Caco-2 (cell line): ENCODE data around the gene RBM43. TPM values are rescaled to one million over a fixed set of nuclear protein-coding genes. Genes with fewer than 3 reads are reported as not detected.

Experiments
- BruUV-seq: library from RNA; stranded (reverse); fragments of 400-500 nt; replicated peaks from 2 replicates; lab custom pipeline; 2021; lab: Mats Ljungman, UMichigan
- CTCF ChIA-PET: fragments of 300-600 bp; sonication (Branson Sonifier 250); formaldehyde crosslinking; loops from one replicate; lab custom pipeline; 2022; ENCODE audit warnings: antibody characterized with exemption; lab: Charles Lee
- POLR2A ChIA-PET: fragments of 300-600 bp; sonication (Branson Sonifier 250); formaldehyde crosslinking; loops from one replicate; lab custom pipeline; 2022; ENCODE audit warnings: antibody characterized with exemption; lab: Charles Lee
- DNase-seq, 2 experiments: peaks; one replicate each; pipeline versions ENCODE4 v3.0.0 to v3.0.0-alpha.2; 2020 to 2022
- H3K27me3 ChIP-seq: replicated peaks from 2 replicates; pipeline ENCODE4 v1.6.0; 2011; ENCODE audit warnings: low read length; ENCODE audit not compliant: control insufficient read depth, insufficient read depth
- H3K36me3 ChIP-seq: 2 replicates; pipeline ENCODE4 v1.5.1; 2011; ENCODE audit warnings: low read length; ENCODE audit not compliant: control insufficient read depth, insufficient read depth
- H3K4me1 ChIP-seq: fragments of 250-450 bp; sonication (Bioruptor Pico); 2 replicates; pipeline ENCODE4 v1.5.1; 2020; ENCODE audit warnings: mild to moderate bottlenecking
- H3K4me3 ChIP-seq: 2 replicates; pipeline ENCODE4 v1.5.1; 2011; ENCODE audit warnings: low read depth, mild to moderate bottlenecking, control low read depth, low read length
- H3K9me3 ChIP-seq: fragments of 250-450 bp; sonication (Bioruptor Pico); 2 replicates; pipeline ENCODE4 v1.5.1; 2020; ENCODE audit warnings: mild to moderate bottlenecking, moderate library complexity
- H3K27ac Mint-ChIP-seq: one replicate; pipeline ENCODE4 v1.8.0; 2022; ENCODE audit warnings: mixed read lengths; ENCODE audit not compliant: unreplicated experiment
- H3K27me3 Mint-ChIP-seq: one replicate; pipeline ENCODE4 v1.8.0; 2022; ENCODE audit warnings: mixed read lengths; ENCODE audit not compliant: insufficient read depth, unreplicated experiment
- H3K36me3 Mint-ChIP-seq: one replicate; pipeline ENCODE4 v1.8.0; 2022; ENCODE audit warnings: mild to moderate bottlenecking, mixed read lengths; ENCODE audit not compliant: insufficient read depth, unreplicated experiment
- H3K4me1 Mint-ChIP-seq: one replicate; pipeline ENCODE4 v1.8.0; 2022; ENCODE audit warnings: low read depth, mixed read lengths; ENCODE audit not compliant: unreplicated experiment
- H3K4me3 Mint-ChIP-seq: one replicate; pipeline ENCODE4 v1.8.0; 2022; ENCODE audit warnings: mild to moderate bottlenecking, moderate library complexity, mixed read lengths; ENCODE audit not compliant: unreplicated experiment
- H3K9me3 Mint-ChIP-seq: one replicate; pipeline ENCODE4 v1.8.0; 2022; ENCODE audit warnings: mixed read lengths; ENCODE audit not compliant: unreplicated experiment
- CTCF ChIP-seq, 2 experiments: fragments of 200-600 bp in 1 of 2; IDR thresholded peaks; 1 replicate in 1 of 2; 2 replicates in 1 of 2; pipeline versions ENCODE4 v1.5.1 to v1.8.0; 2011 to 2022; ENCODE audit warnings: antibody characterized with exemption in 1 of 2, control low read depth in 1 of 2, inconsistent platforms in 1 of 2, low read depth in 1 of 2, low read length in 1 of 2, mild to moderate bottlenecking in 1 of 2, moderate library complexity in 1 of 2; ENCODE audit not compliant: insufficient read depth in 1 of 2, severe bottlenecking in 1 of 2, unreplicated experiment in 1 of 2
- intact Hi-C: fragments of 100-400 bp; cut with micrococcal nuclease; formaldehyde crosslinking; loops from one replicate; pipeline ENCODE4 v1.10.0; 2022; ENCODE audit not compliant: unreplicated experiment
- total RNA-seq: library from RNA; stranded (reverse); gene quantifications from 2 replicates; pipeline ENCODE4 v1.2.3, GENCODE V29; 2022

The RBM43 gene
- total RNA-seq, 1 experiment from 2014 or later: 1.4 TPM

GRCh38 chr2:151217343-151217742 lies 44.3 kb downstream of the RBM43 start:
- H3K27me3 Mint-ChIP-seq: peaks cover 6% of the 10 kb centered on the region
- Histone ChIP-seq H3K36me3 (no peaks in the 10 kb centered on the region), H3K27me3 (no peaks in the 10 kb centered on the region), H3K9me3 (no peaks in the 10 kb centered on the region), H3K4me3 (no peak overlapping the region), H3K4me1 (no peaks in the 10 kb centered on the region)
- H3K9me3 Mint-ChIP-seq: no peaks in the 10 kb centered on the region
- H3K4me1 Mint-ChIP-seq: no peaks in the 10 kb centered on the region
- no peak overlapping the region for H3K4me3 Mint-ChIP-seq
- ChIA-PET POLR2A (interaction anchor here (0.5 kb wide), 1 partner anchor 25 kb away, joined by 4 read pairs; no protein-coding TSS in a partner anchor), CTCF (no interaction called here)
- no peak overlapping the region for H3K27ac Mint-ChIP-seq
- no TSS peak for BruUV-seq
- intact Hi-C loops: no loop called here
- no peak for TF ChIP-seq CTCF (IDR thresholded peaks at IDR 0.05; ENCODE audit: insufficient read depth in 1 of 2, low read depth in 1 of 2, low read length in 1 of 2, severe bottlenecking in 1 of 2, unreplicated experiment in 1 of 2)
- H3K36me3 Mint-ChIP-seq: no peaks in the 10 kb centered on the region
- no peak for DNase-seq

- H3K27me3 Mint-ChIP-seq: peaks cover 10% of the 10 kb centered on the region
- Histone ChIP-seq H3K4me3 (no peak overlapping the region), H3K9me3 (no peaks in the 10 kb centered on the region), H3K4me1 (no peaks in the 10 kb centered on the region), H3K36me3 (no peaks in the 10 kb centered on the region), H3K27me3 (no peaks in the 10 kb centered on the region)
- DNase-seq: no peak
- intact Hi-C loops: no loop called here
- H3K36me3 Mint-ChIP-seq: no peaks in the 10 kb centered on the region
- no peaks in the 10 kb centered on the region for H3K4me1 Mint-ChIP-seq
- H3K9me3 Mint-ChIP-seq: no peaks in the 10 kb centered on the region
- no peak overlapping the region for H3K27ac Mint-ChIP-seq
- H3K4me3 Mint-ChIP-seq: no peak overlapping the region
- no peak for TF ChIP-seq CTCF (IDR thresholded peaks at IDR 0.05; ENCODE audit: insufficient read depth in 1 of 2, low read depth in 1 of 2, low read length in 1 of 2, severe bottlenecking in 1 of 2, unreplicated experiment in 1 of 2)
- POLR2A ChIA-PET: no interaction called here
- no TSS peak for BruUV-seq
- CTCF ChIA-PET: no interaction called here
Measured at GRCh38 chr2:151207100-151207499, 54.6 kb downstream of the RBM43 start.

- Mint-ChIP-seq H3K27me3 (peaks cover 13% of the 10 kb centered on the region), H3K27ac (no peak overlapping the region), H3K4me3 (no peak overlapping the region), H3K4me1 (no peaks in the 10 kb centered on the region), H3K9me3 (no peaks in the 10 kb centered on the region), H3K36me3 (no peaks in the 10 kb centered on the region)
- Histone ChIP-seq H3K4me1 (no peaks in the 10 kb centered on the region), H3K9me3 (no peaks in the 10 kb centered on the region), H3K4me3 (no peak overlapping the region), H3K27me3 (no peaks in the 10 kb centered on the region), H3K36me3 (no peaks in the 10 kb centered on the region)
- no TSS peak for BruUV-seq
- no peak for DNase-seq
- intact Hi-C loops: no loop called here
- ChIA-PET POLR2A (no interaction called here), CTCF (no interaction called here)
- no peak for TF ChIP-seq CTCF (IDR thresholded peaks at IDR 0.05; ENCODE audit: insufficient read depth in 1 of 2, low read depth in 1 of 2, low read length in 1 of 2, severe bottlenecking in 1 of 2, unreplicated experiment in 1 of 2)
Measured at GRCh38 chr2:151206446-151206968, 55.2 kb downstream of the RBM43 start.
